Measurements from ENCODE around the gene CREB5. TPM values are rescaled to one million over a fixed set of nuclear protein-coding genes. Genes with fewer than 3 reads are reported as not detected.

Gene CREB5
- total and polyA plus RNA-seq, 2 donors (not counting 3 experiments of a cell fraction or from before 2014, with no cell fraction given): 19.6 to 28.4 TPM

- Histone ChIP-seq H3K27ac (ENCODE audit: insufficient read depth, low read depth, low read length) (peak overlapping the region; percentile 97), H3K9me1 (replicated peaks; ENCODE audit: control insufficient read depth, extremely low read depth, insufficient read depth, low read length) (no peaks in the 10 kb centered on the region), H3K4me3 (replicated peaks in 1 of 3; ENCODE audit: insufficient read depth in 1 of 3, low read depth in 1 of 3, low read length in 3 of 3) (peak overlapping the region in 1 of 3 experiments; percentile 94), H3K36me3 (ENCODE audit: control insufficient read depth in 2 of 2, extremely low read depth in 1 of 2, insufficient read depth in 2 of 2, low read length in 2 of 2) (no peaks in the 10 kb centered on the region), H3K9me3 (replicated peaks; ENCODE audit: control insufficient read depth, insufficient read depth, low read length) (no peaks in the 10 kb centered on the region), H4K20me1 (replicated peaks; ENCODE audit: control insufficient read depth, extremely low read depth, insufficient read depth, low read length) (no peaks in the 10 kb centered on the region), H3K4me1 (ENCODE audit: control insufficient read depth, extremely low read depth, insufficient read depth, low read length) (peaks cover 29% of the 10 kb centered on the region), H3K27me3 (ENCODE audit: control insufficient read depth in 2 of 2, insufficient read depth in 2 of 2, low read length in 2 of 2) (no peaks in the 10 kb centered on the region), H2AFZ (ENCODE audit: low read depth, low read length) (no peak overlapping the region), H3K79me2 (ENCODE audit: control insufficient read depth, insufficient read depth, low read length) (peaks cover 5% of the 10 kb centered on the region), H3K9ac (replicated peaks; ENCODE audit: extremely low read depth, insufficient read depth, low read length) (peak overlapping the region; percentile 100), H3K4me2 (ENCODE audit: insufficient read depth, low read length) (peak overlapping the region; percentile 97)
- dilution Hi-C loops (cut with MboI; ENCODE audit: extremely low pct_ligation_motif_present, low sequenced_read_pairs) (no loop called here), intact Hi-C loops (cut with micrococcal nuclease) (loop anchor here (5.0 kb wide), 2 partner anchors 165 to 180 kb away; no protein-coding TSS in a partner anchor)
- DNase-seq (ENCODE audit: low read depth, low spot score): peak; percentile 15
- POLR2A ChIA-PET: no interaction called here
- TF ChIP-seq MYC (IDR thresholded peaks at IDR 0.05; ENCODE audit: low read depth, low read length) (no peak), JUN (IDR thresholded peaks at IDR 0.05; ENCODE audit: borderline replicate concordance, insufficient read depth, insufficient read length, low read depth) (no peak), FOS (IDR thresholded peaks at IDR 0.05; ENCODE audit: borderline replicate concordance, insufficient read depth, low read length) (no peak), POLR2A (IDR thresholded peaks at IDR 0.05; ENCODE audit: low read depth, low read length) (no peak), CTCF (IDR thresholded peaks at IDR 0.05; ENCODE audit: extremely low read depth in 1 of 2, insufficient read depth in 1 of 2, low read depth in 1 of 2, low read length in 2 of 2) (no peak), GATA2 (IDR thresholded peaks at IDR 0.05; ENCODE audit: insufficient read depth, insufficient read length, low read depth, low read length) (no peak), POLR2AphosphoS5 (IDR thresholded peaks at IDR 0.05; ENCODE audit: insufficient read depth, low read depth, low read length) (no peak)
- TF ChIP-seq, protein P1, sequence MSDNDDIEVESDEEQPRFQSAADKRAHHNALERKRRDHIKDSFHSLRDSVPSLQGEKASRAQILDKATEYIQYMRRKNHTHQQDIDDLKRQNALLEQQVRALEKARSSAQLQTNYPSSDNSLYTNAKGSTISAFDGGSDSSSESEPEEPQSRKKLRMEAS (IDR thresholded peaks at IDR 0.05; ENCODE audit: insufficient read depth, insufficient read length): no peak
- no TSS peak for BruUV-seq (replicated peaks)
- FAIRE-seq: no peak
- CTCF ChIA-PET: no interaction called here
These were observed 275.2 kb downstream of the CREB5 start for GRCh38 chr7:28687537-28687936.

All from endothelial cell of umbilical vein (primary cell).